ENCODE data around the gene GATD1. TPM values are rescaled to one million over a fixed set of nuclear protein-coding genes. Genes with fewer than 3 reads are reported as not detected.

GATD1 gene
- total RNA-seq, 1 experiment from 2014 or later = 83.3 TPM

DNA sequence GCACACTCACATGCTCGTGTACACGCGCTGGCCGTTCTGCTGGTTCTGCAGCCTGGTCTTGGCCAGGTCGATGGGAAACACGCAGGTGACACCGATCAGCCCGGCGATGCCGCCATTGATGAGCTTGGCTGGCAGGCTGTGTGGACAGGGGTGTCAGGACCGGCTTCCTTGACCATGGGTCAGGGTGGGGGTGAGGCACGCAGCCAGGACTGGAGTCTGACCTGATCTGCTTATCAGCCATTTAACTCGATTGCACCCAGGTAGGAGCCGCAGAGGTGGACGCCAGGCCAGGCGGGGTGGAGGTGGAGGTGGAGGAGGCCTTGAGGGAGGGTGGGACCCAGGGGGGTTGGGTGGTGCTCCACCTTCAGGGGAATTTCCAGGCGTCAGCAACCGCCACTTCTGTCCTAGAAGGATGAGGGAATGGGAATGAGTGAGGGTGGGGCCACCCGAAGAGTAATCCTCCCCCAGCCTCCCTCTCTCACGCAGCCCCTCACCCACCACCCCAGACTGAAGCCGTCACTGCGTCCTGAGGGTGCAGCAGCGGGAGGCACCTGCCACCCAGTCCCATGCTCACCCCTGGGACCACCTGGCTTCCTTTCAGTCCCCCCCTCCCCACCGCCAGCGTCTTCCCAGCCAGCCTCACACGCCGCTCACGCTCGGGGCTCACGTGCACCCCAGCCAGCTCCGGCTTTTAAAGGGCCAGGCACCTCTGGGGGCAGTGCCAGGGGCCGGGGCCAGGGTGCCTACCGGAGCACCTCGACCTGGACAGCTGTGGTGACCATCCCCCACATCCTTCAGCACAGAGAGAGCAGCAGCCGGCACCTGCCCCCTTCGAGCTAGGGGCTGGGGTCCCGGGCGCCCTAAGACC, 17.7 kb upstream of the GATD1 start:
- no peaks in the 10 kb centered on the region for H3K27me3 Mint-ChIP-seq (ENCODE audit: unreplicated experiment)
- H3K4me3 Mint-ChIP-seq (ENCODE audit: low read depth, unreplicated experiment) = peak overlapping the region; percentile 83
- DNase-seq = peak; percentile 42
- H3K9me3 Mint-ChIP-seq (ENCODE audit: low read depth, unreplicated experiment) = no peaks in the 10 kb centered on the region
- intact Hi-C loops (cut with micrococcal nuclease; ENCODE audit: unreplicated experiment) = no loop called here
- H3K4me1 Mint-ChIP-seq (ENCODE audit: low read depth, unreplicated experiment) = no peaks in the 10 kb centered on the region
- H3K27ac Mint-ChIP-seq (ENCODE audit: unreplicated experiment) = peak overlapping the region; percentile 42
- CTCF ChIA-PET = interaction anchor here (0.7 to 1.1 kb wide), 3 partner anchors 9 to 20 kb away, joined by 4 to 5 read pairs (median 4); no protein-coding TSS in a partner anchor
- no TSS peak for BruUV-seq (replicated peaks)
- no peak for TF ChIP-seq CTCF (IDR thresholded peaks at IDR 0.05; ENCODE audit: unreplicated experiment)
- H3K36me3 Mint-ChIP-seq (ENCODE audit: insufficient read depth, unreplicated experiment) = peaks cover 67% of the 10 kb centered on the region

GRCh38 chr11:794013-794765, 16.9 kb upstream of the GATD1 start:
- Mint-ChIP-seq H3K4me1 (ENCODE audit: low read depth, unreplicated experiment) (no peaks in the 10 kb centered on the region), H3K36me3 (ENCODE audit: insufficient read depth, unreplicated experiment) (peaks cover 63% of the 10 kb centered on the region), H3K27me3 (ENCODE audit: unreplicated experiment) (no peaks in the 10 kb centered on the region), H3K27ac (ENCODE audit: unreplicated experiment) (no peak overlapping the region), H3K9me3 (ENCODE audit: low read depth, unreplicated experiment) (no peaks in the 10 kb centered on the region), H3K4me3 (ENCODE audit: low read depth, unreplicated experiment) (peak overlapping the region; percentile 83)
- TSS peak; percentile 6 for BruUV-seq (replicated peaks)
- no peak for DNase-seq
- intact Hi-C loops (cut with micrococcal nuclease; ENCODE audit: unreplicated experiment) = no loop called here
- no peak for TF ChIP-seq CTCF (IDR thresholded peaks at IDR 0.05; ENCODE audit: unreplicated experiment)
- CTCF ChIA-PET = no interaction called here

- no peak for TF ChIP-seq CTCF (IDR thresholded peaks at IDR 0.05; ENCODE audit: unreplicated experiment)
- H3K9me3 Mint-ChIP-seq (ENCODE audit: low read depth, unreplicated experiment) = no peaks in the 10 kb centered on the region
- CTCF ChIA-PET = no interaction called here
Measured at GRCh38 chr11:793556-793955, 16.3 kb upstream of the GATD1 start.

GRCh38 chr11:792873-793272, 15.6 kb upstream of the GATD1 start:
- CTCF ChIA-PET = no interaction called here
- no peak overlapping the region for H3K27ac Mint-ChIP-seq (ENCODE audit: unreplicated experiment)
- no peak for DNase-seq
- intact Hi-C loops (cut with micrococcal nuclease; ENCODE audit: unreplicated experiment) = no loop called here
- no peaks in the 10 kb centered on the region for H3K27me3 Mint-ChIP-seq (ENCODE audit: unreplicated experiment)
- no peaks in the 10 kb centered on the region for H3K4me1 Mint-ChIP-seq (ENCODE audit: low read depth, unreplicated experiment)
- no peaks in the 10 kb centered on the region for H3K9me3 Mint-ChIP-seq (ENCODE audit: low read depth, unreplicated experiment)
- H3K4me3 Mint-ChIP-seq (ENCODE audit: low read depth, unreplicated experiment) = no peak overlapping the region
- no peak for TF ChIP-seq CTCF (IDR thresholded peaks at IDR 0.05; ENCODE audit: unreplicated experiment)
- BruUV-seq (replicated peaks) = no TSS peak
- H3K36me3 Mint-ChIP-seq (ENCODE audit: insufficient read depth, unreplicated experiment) = peaks cover 68% of the 10 kb centered on the region

More at GRCh38 chr11:793556-793955, 16.3 kb upstream of the GATD1 start:
- H3K4me3 Mint-ChIP-seq (ENCODE audit: low read depth, unreplicated experiment) = no peak overlapping the region
- intact Hi-C loops (cut with micrococcal nuclease; ENCODE audit: unreplicated experiment) = no loop called here
- BruUV-seq (replicated peaks) = no TSS peak
- no peak overlapping the region for H3K27ac Mint-ChIP-seq (ENCODE audit: unreplicated experiment)
- H3K36me3 Mint-ChIP-seq (ENCODE audit: insufficient read depth, unreplicated experiment) = peaks cover 67% of the 10 kb centered on the region
- no peaks in the 10 kb centered on the region for H3K27me3 Mint-ChIP-seq (ENCODE audit: unreplicated experiment)
- no peaks in the 10 kb centered on the region for H3K4me1 Mint-ChIP-seq (ENCODE audit: low read depth, unreplicated experiment)
- DNase-seq = no peak

Data from Calu3 (cell line).